ENCODE results near the gene ESYT3.

GRCh38 chr3:138491971-138492370, 57.6 kb downstream of the ESYT3 start:
- TF ChIP-seq, protein P1, sequence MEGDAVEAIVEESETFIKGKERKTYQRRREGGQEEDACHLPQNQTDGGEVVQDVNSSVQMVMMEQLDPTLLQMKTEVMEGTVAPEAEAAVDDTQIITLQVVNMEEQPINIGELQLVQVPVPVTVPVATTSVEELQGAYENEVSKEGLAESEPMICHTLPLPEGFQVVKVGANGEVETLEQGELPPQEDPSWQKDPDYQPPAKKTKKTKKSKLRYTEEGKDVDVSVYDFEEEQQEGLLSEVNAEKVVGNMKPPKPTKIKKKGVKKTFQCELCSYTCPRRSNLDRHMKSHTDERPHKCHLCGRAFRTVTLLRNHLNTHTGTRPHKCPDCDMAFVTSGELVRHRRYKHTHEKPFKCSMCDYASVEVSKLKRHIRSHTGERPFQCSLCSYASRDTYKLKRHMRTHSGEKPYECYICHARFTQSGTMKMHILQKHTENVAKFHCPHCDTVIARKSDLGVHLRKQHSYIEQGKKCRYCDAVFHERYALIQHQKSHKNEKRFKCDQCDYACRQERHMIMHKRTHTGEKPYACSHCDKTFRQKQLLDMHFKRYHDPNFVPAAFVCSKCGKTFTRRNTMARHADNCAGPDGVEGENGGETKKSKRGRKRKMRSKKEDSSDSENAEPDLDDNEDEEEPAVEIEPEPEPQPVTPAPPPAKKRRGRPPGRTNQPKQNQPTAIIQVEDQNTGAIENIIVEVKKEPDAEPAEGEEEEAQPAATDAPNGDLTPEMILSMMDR (IDR thresholded peaks at IDR 0.05): no peak
- TF ChIP-seq EP300 (IDR thresholded peaks at IDR 0.05): no peak

Measured in suprapubic skin (tissue), 3 donors.